Tibial artery (tissue), 4 donors: ENCODE data around the gene ZNF521.

Experiments
- DNase-seq, 2 donors: peaks; one replicate each; pipeline ENCODE4 v3.0.0-alpha.2; 2019
- H3K27ac ChIP-seq, 2 donors: fragments of 200-600 bp; sonication (generic) in 1 of 2; 1 replicate in 1 of 2; 2 replicates in 1 of 2; pipeline ENCODE4 v1.5.1; 2018 to 2019; ENCODE audit warnings: mild to moderate bottlenecking in 1 of 2
- H3K27me3 ChIP-seq, 2 donors: fragments of 200-600 bp; sonication (generic) in 1 of 2; one replicate each; pipeline versions ENCODE4 v1.5.1 to v1.6.0; 2016 to 2019
- H3K36me3 ChIP-seq, 3 donors: fragments of 200-600 bp; sonication (generic) in 2 of 3; one replicate each; pipeline ENCODE4 v1.5.1; 2016 to 2019; ENCODE audit warnings: mild to moderate bottlenecking in 2 of 3
- H3K4me1 ChIP-seq, 4 donors: fragments of 200-600 bp; sonication (generic) in 2 of 4; 1 replicate in 3 of 4; 2 replicates in 1 of 4; pipeline ENCODE4 v1.5.1; 2016 to 2019
- H3K4me3 ChIP-seq, 2 donors: fragments of 200-600 bp; sonication (generic) in 1 of 2; 1 replicate in 1 of 2; 2 replicates in 1 of 2; pipeline ENCODE4 v1.5.1; 2018 to 2019; ENCODE audit warnings: mild to moderate bottlenecking in 2 of 2
- H3K9me3 ChIP-seq, 3 donors: fragments of 200-600 bp; sonication (generic) in 1 of 3; one replicate each; pipeline ENCODE4 v1.5.1; 2016 to 2019
- intact Hi-C: fragments of 100-400 bp; cut with DNase I; formaldehyde crosslinking; loops from one replicate; pipeline ENCODE4 v1.15.0; 2023; ENCODE audit warnings: low total_unique reads
- TF ChIP-seq, protein P1 (sequence below), 2 experiments: fragments of 200-600 bp in 1 of 2; fragments of 450-650 bp in 1 of 2; IDR thresholded peaks; one replicate each; pipeline ENCODE4 v1.5.1; 2017 to 2019; ENCODE audit warnings: antibody characterized with exemption in 2 of 2, mild to moderate bottlenecking in 1 of 2, moderate library complexity in 1 of 2

ZNF521 gene

GRCh38 chr18:25181993-25182392, 170.0 kb downstream of the ZNF521 start:
- no peaks in the 10 kb centered on the region for H3K4me1 ChIP-seq
- DNase-seq: no peak
- no peaks in the 10 kb centered on the region for H3K27me3 ChIP-seq
- no peaks in the 10 kb centered on the region for H3K9me3 ChIP-seq
- no peak overlapping the region for H3K27ac ChIP-seq
- no peaks in the 10 kb centered on the region for H3K36me3 ChIP-seq
- TF ChIP-seq, protein P1, sequence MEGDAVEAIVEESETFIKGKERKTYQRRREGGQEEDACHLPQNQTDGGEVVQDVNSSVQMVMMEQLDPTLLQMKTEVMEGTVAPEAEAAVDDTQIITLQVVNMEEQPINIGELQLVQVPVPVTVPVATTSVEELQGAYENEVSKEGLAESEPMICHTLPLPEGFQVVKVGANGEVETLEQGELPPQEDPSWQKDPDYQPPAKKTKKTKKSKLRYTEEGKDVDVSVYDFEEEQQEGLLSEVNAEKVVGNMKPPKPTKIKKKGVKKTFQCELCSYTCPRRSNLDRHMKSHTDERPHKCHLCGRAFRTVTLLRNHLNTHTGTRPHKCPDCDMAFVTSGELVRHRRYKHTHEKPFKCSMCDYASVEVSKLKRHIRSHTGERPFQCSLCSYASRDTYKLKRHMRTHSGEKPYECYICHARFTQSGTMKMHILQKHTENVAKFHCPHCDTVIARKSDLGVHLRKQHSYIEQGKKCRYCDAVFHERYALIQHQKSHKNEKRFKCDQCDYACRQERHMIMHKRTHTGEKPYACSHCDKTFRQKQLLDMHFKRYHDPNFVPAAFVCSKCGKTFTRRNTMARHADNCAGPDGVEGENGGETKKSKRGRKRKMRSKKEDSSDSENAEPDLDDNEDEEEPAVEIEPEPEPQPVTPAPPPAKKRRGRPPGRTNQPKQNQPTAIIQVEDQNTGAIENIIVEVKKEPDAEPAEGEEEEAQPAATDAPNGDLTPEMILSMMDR (IDR thresholded peaks at IDR 0.05): no peak
- no peak overlapping the region for H3K4me3 ChIP-seq
- intact Hi-C loops: no loop called here

GRCh38 chr18:25181581-25181980, 170.4 kb downstream of the ZNF521 start:
- H3K27ac ChIP-seq: no peak overlapping the region
- TF ChIP-seq, protein P1 (IDR thresholded peaks at IDR 0.05): no peak
- no peak overlapping the region for H3K4me3 ChIP-seq
- H3K36me3 ChIP-seq: no peaks in the 10 kb centered on the region
- no peak for DNase-seq
- intact Hi-C loops: no loop called here
- H3K9me3 ChIP-seq: no peaks in the 10 kb centered on the region
- no peaks in the 10 kb centered on the region for H3K4me1 ChIP-seq
- H3K27me3 ChIP-seq: no peaks in the 10 kb centered on the region

DNA sequence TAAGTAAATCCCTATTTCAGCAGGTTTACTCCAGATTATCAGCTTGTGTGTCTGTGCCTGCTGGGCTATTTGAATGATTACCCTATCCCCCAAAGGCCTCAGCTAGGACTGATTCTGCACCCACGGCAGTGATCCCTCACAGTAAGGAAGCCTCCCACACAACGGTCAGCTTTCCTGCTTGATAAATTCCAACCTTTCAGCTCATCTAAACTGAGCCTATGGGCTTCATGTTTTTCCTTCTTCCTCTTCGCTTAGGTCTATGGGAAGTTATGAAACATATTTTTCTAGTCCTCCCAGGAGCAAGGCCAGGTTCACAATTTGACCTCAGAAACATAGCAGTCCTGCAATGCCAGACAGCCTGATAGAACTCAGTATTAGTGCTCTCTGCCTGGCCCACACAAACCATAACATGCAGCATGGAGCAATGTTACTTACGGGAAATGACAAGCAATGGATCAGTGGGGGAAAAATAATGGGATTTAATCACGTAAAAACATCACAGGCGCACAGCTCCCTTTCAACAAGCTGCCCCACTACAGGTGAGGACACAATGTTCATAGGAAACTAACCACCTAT, 170.9 kb downstream of the ZNF521 start:
- TF ChIP-seq, protein P1 (IDR thresholded peaks at IDR 0.05): no peak
- no peaks in the 10 kb centered on the region for H3K27me3 ChIP-seq
- no peaks in the 10 kb centered on the region for H3K9me3 ChIP-seq
- no peak overlapping the region for H3K4me3 ChIP-seq
- no peak overlapping the region for H3K27ac ChIP-seq
- no peak for DNase-seq
- no peaks in the 10 kb centered on the region for H3K36me3 ChIP-seq
- intact Hi-C loops: no loop called here
- H3K4me1 ChIP-seq: no peaks in the 10 kb centered on the region

GRCh38 chr18:25177631-25178030, 174.3 kb downstream of the ZNF521 start:
- Histone ChIP-seq H3K27me3 (no peaks in the 10 kb centered on the region), H3K9me3 (no peaks in the 10 kb centered on the region), H3K27ac (no peak overlapping the region), H3K4me3 (no peak overlapping the region), H3K36me3 (no peaks in the 10 kb centered on the region), H3K4me1 (no peaks in the 10 kb centered on the region)
- DNase-seq: no peak
- intact Hi-C loops: no loop called here
- TF ChIP-seq, protein P1 (IDR thresholded peaks at IDR 0.05): no peak

GRCh38 chr18:25176518-25177042, 175.4 kb downstream of the ZNF521 start:
- H3K4me3 ChIP-seq: no peak overlapping the region
- H3K27me3 ChIP-seq: no peaks in the 10 kb centered on the region
- H3K9me3 ChIP-seq: no peaks in the 10 kb centered on the region
- H3K27ac ChIP-seq: no peak overlapping the region
- no peaks in the 10 kb centered on the region for H3K4me1 ChIP-seq
- no peaks in the 10 kb centered on the region for H3K36me3 ChIP-seq
- DNase-seq: no peak
- intact Hi-C loops: no loop called here
- TF ChIP-seq, protein P1 (IDR thresholded peaks at IDR 0.05): no peak
